Measurements from ENCODE around the gene CARHSP1. TPM values are rescaled to one million over a fixed set of nuclear protein-coding genes. Genes with fewer than 3 reads are reported as not detected.

CARHSP1 gene
- total RNA-seq, 1 donor from 2014 or later: 23.9 TPM

DNA sequence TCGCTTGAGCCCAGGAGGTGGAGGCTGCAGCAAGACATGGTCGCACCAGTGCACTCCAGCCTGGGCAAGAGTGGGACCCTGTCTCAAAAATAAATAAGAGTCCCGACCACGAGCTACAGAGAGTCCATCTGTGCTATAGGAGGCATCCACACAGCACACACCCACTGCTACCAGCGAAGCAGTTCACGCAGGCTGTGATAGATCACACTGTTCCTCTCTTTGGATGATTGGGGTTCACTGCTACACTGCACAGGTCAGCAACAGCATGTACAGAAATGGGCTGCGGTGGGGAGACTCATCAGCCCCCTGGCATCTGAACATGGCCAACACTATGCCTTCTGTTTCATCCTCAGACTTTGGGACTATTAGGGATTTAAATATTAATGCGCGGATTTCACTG is 37.4 kb downstream of the CARHSP1 start:
- H3K9me3 ChIP-seq (replicated peaks): no peaks in the 10 kb centered on the region
- H3K27ac ChIP-seq (replicated peaks): no peak overlapping the region
- peaks cover 37% of the 10 kb centered on the region for H3K36me3 ChIP-seq
- no peaks in the 10 kb centered on the region for H3K27me3 ChIP-seq (ENCODE audit: low read depth)
- intact Hi-C loops (cut with micrococcal nuclease): no loop called here
- H3K4me1 ChIP-seq: peaks cover 6% of the 10 kb centered on the region
- TF ChIP-seq CTCF (IDR thresholded peaks at IDR 0.05; ENCODE audit: borderline replicate concordance): no peak
- no peak for DNase-seq
- no peak overlapping the region for H3K4me3 ChIP-seq

DNA sequence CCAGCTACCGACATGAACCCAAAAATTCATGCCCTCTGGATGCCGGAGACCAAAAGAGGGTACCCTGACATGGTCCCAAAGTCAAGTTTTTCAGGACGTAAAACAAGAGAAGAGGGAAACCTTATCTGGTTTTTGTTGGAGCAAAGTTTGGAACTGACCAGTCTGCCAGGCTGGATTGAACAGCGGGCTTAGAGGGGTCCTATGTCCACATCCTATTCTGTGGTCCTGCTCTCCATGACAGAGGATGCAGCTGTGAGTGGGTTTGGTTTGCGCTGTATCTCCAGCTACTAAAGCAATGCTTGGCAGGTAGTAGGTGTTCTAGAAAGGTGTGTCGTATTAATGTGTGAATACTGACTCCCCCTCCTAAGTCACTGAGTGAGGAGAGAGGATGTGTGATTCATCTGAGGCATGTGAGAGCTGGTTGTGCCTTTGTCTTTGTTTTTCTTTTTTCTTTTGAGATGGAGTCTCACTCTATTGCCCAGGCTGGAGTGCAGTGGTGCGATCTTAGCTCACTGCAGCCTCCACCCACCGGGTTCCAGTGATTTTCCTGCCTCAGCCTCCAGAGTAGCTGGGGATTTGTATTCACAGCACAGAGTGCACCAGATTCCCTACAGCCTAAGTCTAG is 40.2 kb downstream of the CARHSP1 start:
- no peak for DNase-seq
- no peak for TF ChIP-seq CTCF (IDR thresholded peaks at IDR 0.05; ENCODE audit: borderline replicate concordance)
- Histone ChIP-seq H3K4me1 (peaks cover 2% of the 10 kb centered on the region), H3K27ac (replicated peaks) (no peak overlapping the region), H3K36me3 (peaks cover 37% of the 10 kb centered on the region), H3K4me3 (no peak overlapping the region), H3K27me3 (ENCODE audit: low read depth) (no peaks in the 10 kb centered on the region), H3K9me3 (replicated peaks) (no peaks in the 10 kb centered on the region)
- intact Hi-C loops (cut with micrococcal nuclease): loop anchor here (5.0 kb wide), 1 partner anchor 124 kb away; no protein-coding TSS in a partner anchor

GRCh38 chr16:8826278-8826879 is 42.4 kb downstream of the CARHSP1 start:
- H3K27me3 ChIP-seq (ENCODE audit: low read depth): no peaks in the 10 kb centered on the region
- no peak for DNase-seq
- H3K4me3 ChIP-seq: no peak overlapping the region
- H3K36me3 ChIP-seq: peaks cover 24% of the 10 kb centered on the region
- TF ChIP-seq CTCF (IDR thresholded peaks at IDR 0.05; ENCODE audit: borderline replicate concordance): no peak
- H3K9me3 ChIP-seq (replicated peaks): no peaks in the 10 kb centered on the region
- no peaks in the 10 kb centered on the region for H3K4me1 ChIP-seq
- intact Hi-C loops (cut with micrococcal nuclease): loop anchor here (5.0 kb wide), 1 partner anchor 126 kb away; no protein-coding TSS in a partner anchor
- H3K27ac ChIP-seq (replicated peaks): no peak overlapping the region

DNA sequence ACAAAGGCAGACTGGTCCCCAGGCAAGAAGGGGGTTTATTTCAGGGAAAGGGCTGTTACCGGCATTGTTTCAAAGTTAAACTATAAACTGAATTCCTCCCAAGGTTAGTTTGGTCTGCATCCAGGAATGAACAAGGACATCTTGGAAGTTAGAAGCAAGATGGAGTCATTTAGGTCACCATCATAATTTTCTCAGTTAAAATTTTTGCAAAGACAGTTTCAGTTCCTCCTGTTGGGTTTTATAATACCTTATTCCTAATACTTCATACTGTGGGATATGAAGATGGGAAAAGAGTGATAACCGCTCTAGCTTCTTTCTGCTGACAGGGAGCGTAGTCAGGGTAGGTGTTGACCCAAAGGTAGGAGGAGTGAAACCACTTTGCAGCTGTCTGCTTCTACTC is 46.4 kb downstream of the CARHSP1 start:
- Histone ChIP-seq H3K4me1 (peaks cover 16% of the 10 kb centered on the region), H3K27ac (replicated peaks) (no peak overlapping the region), H3K36me3 (peaks cover 29% of the 10 kb centered on the region), H3K9me3 (replicated peaks) (no peaks in the 10 kb centered on the region), H3K4me3 (no peak overlapping the region), H3K27me3 (ENCODE audit: low read depth) (no peaks in the 10 kb centered on the region)
- no peak for DNase-seq
- intact Hi-C loops (cut with micrococcal nuclease): no loop called here
- no peak for TF ChIP-seq CTCF (IDR thresholded peaks at IDR 0.05; ENCODE audit: borderline replicate concordance)

- H3K27ac ChIP-seq (replicated peaks): no peak overlapping the region
- DNase-seq: no peak
- H3K4me3 ChIP-seq: no peak overlapping the region
- TF ChIP-seq CTCF (IDR thresholded peaks at IDR 0.05; ENCODE audit: borderline replicate concordance): no peak
- peaks cover 16% of the 10 kb centered on the region for H3K4me1 ChIP-seq
- intact Hi-C loops (cut with micrococcal nuclease): no loop called here
- H3K36me3 ChIP-seq: peaks cover 54% of the 10 kb centered on the region
- H3K27me3 ChIP-seq (ENCODE audit: low read depth): no peaks in the 10 kb centered on the region
- no peaks in the 10 kb centered on the region for H3K9me3 ChIP-seq (replicated peaks)
Observed at GRCh38 chr16:8819411-8820034, 49.3 kb downstream of the CARHSP1 start.
